GM21423 (cell line): ENCODE results near the gene FNDC11.
"Not testable (repeated sequence)": the region's sequence is repeated elsewhere in the genome, so short reads cannot be mapped to it uniquely, and the experiment has no call there.

ENCODE experiments used
- ATAC-seq: cut with Tn5 transposase; IDR thresholded peaks from one replicate; pipeline ENCODE4 v1.9.1; 2021; ENCODE audit warnings: mild to moderate bottlenecking, moderate library complexity; ENCODE audit not compliant: unreplicated experiment

Gene FNDC11

DNA sequence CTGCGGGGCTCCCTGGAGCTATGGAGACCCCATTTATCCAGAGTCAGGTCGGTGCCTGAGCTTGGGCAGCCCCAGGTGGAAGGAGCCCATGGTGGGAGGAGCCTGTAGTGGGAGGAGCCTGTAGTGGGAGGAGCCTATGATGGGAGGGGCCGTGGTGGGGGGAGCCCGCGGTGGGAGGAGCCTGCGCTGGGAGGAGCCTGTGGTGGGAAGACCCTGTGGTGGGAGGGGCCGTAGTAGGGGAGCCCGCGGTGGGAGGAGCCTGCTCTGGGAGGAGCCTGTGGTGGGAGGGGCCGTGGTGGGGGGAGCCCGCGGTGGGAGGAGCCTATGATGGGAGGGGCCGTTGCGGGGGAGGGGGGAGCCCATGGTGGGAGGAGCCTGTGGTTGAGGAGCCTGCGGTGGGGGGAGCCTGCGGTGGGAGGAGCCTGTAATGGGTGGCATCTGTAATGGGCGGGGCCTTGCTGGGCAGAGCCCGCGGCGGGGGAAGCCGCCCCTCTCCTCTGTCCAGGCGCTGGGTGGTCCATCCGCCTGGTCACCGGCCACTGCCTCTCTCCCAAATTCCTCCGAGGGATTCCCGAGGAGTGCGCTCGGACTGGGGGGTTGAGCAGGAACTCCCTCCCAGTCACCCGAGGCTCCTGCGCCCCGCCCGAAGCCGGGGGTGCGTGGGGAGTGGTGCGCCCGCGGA lies 567 bp upstream of the FNDC11 start:
- ATAC-seq: peak; percentile 32

DNA sequence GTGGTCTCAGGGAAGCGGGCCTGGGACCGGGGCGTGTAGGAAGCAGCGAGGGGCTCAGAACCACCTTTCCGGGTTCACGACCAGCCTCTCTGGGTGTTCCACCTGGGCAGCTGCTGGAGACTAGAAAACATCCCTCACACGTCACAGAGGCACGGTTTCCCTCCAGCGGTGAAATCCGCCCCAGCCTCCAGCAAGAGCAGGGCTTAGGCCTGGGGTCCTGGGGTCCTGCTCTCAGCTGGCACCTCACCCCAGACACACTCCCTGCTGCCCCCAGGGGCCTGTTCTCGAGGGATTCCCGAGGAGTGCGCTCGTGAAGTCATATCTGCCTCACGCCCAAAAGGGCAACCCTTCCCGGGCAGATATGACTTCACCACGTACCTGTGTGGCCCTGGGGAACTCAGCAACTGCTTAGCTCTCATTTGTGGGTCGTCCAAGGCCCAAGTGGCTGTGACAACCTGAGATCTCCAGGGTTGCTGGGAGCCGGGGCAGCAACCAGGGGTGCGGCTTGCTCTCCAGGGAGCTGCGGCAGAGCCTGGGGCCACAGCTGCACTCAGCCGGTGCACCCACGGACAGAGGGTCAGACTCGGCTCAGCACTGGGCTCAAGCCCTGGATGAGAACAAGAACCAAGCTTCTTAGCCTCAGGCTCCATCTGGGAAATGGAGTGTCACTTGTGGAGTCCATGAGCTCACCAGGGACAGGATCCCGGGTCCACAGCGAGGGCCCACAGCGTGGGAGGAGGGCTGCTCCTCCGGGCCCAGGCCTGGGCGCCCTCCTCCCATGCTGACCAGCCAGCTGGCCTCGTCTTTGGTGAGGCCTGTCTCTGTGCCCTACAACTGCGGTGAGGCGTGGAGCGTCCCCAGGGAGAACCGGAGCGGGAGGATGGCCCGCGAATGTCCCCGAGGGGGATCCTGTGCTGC lies 661 bp downstream of the FNDC11 start:
- no peak for ATAC-seq

DNA sequence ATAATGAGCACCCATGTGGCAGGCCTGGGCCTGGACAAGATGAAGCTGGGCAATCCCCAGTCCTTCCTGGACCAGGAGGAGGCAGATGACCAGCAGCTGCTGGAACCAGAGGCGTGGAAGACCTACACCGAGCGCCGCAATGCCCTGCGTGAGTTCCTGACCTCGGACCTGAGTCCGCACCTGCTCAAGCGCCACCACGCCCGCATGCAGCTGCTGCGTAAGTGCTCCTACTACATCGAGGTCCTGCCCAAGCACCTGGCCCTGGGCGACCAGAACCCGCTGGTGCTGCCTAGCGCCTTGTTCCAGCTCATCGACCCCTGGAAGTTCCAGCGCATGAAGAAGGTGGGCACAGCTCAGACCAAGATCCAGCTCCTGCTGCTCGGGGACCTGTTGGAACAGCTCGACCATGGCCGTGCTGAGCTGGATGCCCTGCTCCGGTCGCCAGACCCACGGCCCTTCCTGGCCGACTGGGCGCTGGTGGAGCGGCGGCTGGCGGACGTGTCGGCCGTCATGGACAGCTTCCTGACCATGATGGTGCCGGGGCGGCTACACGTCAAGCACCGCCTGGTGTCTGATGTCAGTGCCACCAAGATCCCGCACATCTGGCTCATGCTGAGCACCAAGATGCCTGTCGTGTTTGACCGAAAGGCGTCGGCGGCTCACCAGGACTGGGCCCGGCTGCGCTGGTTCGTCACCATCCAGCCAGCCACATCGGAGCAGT lies 1.9 kb downstream of the FNDC11 start:
- no peak for ATAC-seq

DNA sequence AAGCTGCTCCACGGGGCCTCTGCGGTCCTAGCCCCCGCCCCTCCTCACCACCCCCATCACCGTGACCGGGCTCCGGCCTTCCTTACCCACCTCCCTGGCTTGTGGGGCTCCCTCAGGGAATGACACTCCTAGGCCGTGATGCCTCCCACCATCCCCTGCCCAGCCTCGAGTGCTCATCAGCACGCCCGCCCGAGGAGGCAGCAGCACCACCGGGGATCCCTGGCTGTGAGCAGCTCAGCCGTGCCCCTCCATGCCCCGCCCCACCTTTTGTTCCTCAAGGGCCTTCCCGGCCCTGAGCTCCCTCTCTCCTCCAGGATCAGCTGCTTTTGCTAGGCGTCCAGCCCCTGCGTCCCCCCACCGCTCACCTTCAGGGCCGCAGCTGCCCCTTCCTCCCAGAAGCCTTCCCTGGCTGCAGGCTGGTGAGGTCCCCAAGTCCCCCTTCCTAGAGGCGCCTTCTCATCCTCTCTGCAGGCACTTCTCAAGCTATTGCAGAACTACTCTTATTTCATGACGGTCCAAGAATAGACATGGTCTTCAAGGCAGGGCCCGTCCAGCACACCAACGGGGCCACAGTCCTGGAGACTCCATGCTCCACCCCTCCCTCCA lies 3.0 kb downstream of the FNDC11 start:
- ATAC-seq: no peak

DNA sequence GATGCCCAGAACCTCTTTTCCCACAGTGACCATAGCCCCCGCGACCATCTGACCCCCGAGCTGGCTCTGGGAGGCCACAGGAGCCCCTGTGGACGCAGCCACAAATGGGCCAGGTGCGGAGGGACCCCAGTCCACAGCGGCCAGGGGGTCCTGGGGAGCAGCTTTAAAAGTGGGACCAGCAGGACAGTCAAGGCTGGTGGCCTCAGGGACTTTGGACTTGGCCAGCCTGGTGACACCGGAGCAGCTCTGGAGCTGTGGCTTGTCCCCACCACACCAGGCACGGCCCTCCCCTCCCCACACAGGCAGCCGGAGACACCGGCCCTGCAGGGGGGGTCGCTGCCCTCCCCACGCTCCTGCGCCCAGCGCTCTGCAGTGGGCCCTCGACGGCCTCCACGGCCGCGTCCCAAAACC lies 3.5 kb downstream of the FNDC11 start:
- no peak for ATAC-seq

DNA sequence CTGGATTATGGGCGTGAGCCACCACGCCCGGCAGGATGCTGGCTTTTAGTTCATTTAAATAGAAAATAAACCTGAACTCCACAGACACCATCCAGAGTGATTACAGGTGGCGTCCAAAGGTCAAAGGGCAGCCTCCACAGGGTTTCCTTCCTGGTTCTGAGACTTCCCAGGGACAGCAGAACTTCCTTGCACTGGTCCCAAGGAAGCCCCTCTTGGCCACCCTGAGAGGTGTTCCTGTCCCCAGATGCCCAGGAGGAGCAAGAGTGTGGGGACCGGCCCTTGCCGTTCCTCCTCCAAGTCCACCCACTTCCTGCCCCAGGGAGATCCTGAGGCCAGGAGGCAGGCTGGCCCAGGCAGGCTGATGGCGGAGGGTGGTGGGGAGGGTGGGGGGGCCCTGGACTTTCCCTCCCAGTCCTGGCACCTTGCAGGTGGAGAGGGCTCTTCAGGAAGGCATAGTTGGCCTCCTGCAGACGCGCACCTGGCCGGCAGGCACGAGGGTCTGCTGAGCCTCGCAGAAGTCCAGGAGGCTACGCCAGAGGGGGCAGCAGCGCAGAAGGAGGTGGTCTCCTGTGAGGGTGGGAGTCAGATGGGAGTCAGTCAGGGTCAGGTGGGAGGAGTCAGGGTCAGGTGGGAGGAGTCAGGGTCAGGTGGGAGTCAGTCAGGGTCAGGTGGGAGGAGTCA lies 5.0 kb downstream of the FNDC11 start:
- no peak for ATAC-seq

DNA sequence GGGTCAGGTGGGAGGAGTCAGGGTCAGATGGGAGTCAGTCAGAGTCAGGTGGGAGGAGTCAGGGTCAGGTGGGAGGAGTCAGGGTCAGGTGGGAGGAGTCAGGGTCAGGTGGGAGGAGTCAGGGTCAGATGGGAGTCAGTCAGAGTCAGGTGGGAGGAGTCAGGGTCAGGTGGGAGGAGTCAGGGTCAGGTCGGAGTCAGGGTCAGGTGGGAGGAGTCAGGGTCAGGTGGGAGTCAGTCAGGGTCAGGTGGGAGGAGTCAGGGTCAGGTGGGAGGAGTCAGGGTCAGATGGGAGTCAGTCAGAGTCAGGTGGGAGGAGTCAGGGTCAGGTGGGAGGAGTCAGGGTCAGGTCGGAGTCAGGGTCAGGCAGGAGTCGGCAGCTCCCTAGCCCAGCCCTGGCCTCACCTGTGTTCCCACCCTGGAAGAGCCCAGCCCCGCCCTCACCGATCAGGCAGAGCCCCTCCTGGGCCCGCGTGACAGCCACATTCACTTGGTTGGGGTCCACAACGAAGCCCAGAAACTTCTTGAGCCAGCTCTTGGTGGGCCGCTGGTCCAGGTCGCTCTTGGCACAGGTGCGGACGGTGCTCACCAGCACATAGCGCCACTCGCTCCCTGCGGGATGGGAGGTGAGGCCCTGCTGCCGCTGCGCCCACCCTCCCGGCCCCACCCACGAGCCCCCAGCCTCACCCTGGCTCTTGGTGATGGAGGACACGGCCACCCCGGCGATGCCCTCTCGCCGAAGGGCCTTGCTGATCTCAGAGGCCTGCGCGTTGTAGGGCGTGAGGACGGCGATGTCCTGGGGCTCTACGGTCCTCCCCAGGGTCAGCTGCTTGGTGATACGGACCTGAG lies 5.8 kb downstream of the FNDC11 start:
- not testable (repeated sequence) for ATAC-seq

DNA sequence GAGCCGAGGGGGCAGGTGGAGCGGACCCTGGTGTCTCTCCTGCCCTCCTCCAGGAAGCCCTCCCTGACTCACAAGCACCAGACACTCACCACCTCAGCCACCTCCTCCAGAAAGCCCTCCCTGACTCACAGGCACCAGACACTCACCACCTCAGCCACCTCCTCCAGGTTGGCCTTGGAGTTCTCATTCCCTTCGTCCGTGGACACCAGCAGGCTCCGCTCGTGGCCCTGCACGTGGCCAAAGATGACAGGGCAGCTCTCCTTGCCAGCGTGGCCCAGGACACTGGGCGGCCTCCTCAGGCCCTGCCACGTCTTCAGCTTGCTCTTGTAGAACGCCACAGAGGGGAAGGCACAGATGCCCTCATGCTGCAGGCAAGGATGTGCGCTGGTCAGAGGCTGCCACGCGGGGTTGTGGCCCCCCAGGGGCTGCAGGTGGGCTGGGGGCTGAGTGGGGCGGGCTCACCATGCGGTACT lies 6.4 kb downstream of the FNDC11 start:
- no peak for ATAC-seq

DNA sequence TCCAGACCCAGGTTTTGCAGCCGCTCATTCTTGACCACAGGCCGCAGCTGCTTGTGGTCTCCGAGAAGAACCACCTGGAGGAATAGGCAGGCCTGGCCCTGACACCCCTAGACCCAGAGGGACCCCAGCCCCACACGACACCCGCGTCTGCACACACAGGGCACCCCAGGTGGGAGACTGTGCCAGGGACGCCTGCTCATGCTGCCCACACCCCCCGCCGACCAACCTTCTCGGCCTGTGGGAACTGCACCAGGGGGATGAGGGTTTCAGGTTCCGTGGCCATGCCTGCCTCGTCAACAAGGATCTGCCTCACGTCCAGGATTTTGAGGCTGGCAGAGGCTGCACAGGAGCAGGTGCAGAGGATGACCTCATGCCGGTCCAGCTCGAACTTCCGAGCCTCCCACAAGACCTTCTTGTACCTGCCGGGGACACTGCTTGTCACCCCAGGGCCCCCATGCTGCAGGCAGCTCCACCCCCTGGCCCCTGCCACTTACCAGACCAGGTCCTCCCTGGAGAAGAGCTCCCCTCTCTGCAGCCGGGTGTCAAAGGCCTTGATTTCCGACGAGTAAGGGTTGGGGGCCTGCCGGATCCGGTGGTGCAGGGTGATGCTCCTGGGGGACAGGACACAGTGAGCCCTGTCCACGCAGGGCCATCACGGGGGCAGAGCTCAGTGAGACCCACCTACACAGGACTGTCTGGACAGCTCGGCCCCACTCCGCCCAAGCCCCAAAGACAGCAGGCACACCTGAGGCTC lies 7.1 kb downstream of the FNDC11 start:
- ATAC-seq: no peak

DNA sequence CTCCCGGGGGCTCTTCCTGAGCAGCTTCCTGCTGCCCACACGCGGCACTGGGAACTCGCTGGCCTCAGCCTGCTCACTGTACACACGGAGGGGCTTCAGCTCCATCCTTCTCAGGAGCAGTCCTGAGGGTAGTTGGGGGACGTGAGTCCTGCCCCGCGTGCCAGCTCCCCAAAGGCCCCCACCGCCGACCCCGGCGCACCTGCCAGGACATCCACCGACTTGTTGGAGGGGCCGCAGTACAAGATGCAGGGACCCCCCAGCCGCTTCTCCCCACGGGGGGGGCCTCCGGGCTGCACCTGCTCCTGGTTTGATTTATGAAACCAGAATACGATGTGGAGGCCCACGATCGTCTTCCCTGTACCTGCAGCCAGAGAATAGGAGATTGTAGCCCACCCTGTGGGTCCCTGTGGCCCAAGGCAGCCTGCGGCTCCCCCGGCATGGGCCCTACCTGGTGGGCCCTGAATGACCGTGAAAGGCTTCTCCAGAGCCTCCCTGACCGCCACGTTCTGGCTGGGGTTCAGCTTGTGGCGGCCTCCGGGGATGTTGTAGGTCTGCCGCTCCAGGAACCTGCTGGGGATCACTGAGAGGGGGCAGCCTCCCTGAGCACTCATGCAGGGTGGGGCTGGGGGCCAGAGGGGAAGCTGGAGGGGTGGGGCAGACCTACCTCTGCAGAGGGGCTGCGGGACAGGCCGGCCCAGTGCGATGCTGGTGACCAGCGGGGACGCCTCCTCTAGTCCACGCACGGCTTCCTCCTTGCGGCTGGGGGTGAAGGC lies 7.9 kb downstream of the FNDC11 start:
- no peak for ATAC-seq

DNA sequence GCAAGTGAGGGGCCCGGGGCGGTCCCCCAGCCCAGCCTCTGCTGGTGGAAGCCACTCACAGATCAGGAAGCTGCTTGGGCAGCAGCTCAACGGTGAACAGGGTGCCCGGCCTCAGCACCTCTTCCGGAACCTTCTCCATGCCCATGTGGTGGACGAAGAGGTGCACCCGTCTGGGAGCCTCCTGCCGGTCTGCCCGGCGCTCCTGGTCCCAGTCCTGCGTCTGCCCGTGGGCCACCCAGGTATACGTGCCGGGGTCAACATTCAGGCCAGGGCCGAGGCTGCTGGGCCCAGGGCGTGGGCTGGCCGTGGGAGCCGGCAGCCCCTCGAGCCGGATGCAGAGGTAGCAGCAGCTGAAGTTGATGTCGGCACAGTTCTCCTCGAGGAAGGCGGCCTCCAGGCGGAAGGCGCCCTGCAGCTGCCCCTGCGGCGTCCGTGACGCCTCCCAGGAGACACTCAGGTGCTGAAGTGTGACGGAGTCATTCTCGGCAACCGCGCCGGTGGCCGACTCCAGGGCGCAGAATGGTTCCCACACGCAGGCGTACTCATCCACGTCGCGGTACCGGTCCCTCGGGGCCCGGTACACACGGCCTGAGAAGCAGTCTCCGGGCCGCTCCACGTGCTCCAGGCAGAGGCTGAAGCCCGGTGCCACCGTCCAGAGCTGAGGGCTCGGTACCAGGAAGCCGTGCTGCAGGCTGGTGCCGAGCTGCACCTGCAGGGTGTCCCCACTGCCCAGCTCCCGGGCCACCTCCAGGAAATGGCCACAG lies 8.7 kb downstream of the FNDC11 start:
- ATAC-seq: no peak

DNA sequence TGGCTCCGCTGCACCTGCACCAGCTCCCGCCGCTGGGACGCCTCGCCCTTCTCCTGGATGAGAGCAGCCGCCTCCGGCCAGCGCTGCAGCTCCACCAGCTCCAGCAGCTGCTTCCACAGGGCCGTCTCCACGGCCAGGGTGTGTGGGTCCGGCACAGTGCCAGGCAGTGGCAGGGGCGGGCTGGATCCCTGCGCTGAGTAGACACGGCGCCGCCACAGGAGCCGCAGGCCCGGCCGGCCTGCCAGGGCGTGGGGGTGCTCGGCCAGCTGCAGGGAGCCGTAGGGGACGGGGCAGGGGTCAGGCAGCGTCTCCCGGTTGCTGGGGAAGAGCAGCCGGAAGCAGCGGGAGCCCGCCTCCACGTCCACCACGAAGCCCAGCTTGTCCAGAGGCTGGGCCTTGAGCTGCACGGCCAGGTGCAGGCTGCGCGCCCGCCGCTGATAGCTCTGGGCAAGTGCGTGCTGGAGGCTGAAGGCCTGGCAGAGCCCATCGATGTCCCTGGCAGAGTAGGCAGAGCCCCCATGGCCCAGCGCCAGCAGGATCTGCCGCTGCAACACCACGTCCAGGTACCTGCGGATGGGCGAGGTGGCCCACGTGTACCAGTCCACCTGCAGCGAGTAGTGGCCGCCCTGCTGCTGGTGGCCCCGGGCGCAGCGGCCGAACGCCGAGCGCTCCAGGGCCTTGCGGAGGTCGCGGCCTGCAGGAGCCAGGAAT lies 9.4 kb downstream of the FNDC11 start:
- no peak for ATAC-seq

DNA sequence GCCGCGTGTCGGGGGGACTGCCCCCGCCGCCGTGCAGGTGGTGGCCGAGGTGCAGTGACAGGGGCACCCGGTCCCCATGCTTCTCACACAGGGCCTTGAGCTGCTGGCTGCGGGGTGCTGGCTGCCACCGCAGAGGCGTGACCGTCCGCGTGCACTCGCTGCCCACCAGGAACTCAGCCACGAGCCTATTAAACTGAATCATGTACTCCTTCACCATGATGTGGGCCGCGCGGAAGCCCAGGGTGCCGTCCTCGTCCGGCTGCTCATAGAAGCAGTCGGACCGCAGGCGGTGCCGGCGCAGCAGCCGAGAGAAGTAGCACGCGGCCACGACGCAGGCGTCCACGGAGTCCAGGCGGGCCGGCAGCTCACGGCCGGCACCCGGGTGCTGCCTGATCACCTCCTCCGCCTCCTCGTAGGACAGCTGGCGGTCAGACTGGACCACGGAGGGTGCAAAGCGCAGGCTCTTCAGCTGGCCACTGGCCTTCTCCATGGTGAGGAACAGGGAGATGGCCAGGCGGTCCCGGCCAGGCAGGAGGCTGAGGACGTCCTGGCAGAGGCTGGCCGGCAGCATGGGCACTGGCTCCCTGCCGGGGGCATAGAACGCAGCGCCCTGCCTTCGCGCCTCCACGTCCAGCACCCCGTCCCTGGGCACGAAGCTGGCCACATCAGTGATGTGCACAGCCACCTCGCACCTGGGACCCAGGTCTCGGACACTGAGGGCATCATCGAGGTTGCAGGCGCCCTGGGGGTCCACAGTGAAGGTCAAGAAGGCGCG lies 10.3 kb downstream of the FNDC11 start:
- no peak for ATAC-seq

DNA sequence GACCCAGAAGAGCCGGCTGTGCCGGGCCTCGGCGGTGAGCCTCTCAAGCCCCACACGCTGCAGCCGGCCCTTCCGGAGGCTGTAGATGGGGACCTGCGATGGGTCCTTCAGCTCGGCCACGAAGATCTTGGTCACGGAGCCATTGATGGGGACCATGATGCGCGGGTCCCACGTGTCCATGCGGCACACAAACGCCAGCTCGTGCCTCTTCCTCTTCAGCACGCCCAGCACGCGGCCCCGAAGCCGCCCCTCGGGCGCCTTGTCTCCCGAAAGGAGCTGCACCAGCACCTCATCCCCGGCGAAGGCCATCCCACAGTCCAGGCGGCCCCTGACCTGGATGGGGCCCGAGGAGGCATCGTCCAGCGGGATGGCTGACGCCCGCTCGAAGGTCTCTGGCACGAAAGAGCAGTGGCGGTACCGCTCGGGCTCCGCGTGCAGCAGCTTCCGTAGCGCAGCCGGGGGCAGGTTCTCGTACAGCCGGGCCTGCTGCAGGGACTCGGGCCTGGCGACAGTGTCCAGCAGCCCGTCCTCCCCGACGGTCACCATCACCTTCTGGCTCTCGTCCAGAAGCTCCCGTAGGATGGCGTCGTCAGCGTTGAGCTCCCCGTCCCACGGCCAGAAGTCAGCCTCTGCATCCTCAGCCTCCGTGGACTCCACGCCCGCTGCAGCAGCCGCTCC lies 11.2 kb downstream of the FNDC11 start:
- ATAC-seq: no peak

DNA sequence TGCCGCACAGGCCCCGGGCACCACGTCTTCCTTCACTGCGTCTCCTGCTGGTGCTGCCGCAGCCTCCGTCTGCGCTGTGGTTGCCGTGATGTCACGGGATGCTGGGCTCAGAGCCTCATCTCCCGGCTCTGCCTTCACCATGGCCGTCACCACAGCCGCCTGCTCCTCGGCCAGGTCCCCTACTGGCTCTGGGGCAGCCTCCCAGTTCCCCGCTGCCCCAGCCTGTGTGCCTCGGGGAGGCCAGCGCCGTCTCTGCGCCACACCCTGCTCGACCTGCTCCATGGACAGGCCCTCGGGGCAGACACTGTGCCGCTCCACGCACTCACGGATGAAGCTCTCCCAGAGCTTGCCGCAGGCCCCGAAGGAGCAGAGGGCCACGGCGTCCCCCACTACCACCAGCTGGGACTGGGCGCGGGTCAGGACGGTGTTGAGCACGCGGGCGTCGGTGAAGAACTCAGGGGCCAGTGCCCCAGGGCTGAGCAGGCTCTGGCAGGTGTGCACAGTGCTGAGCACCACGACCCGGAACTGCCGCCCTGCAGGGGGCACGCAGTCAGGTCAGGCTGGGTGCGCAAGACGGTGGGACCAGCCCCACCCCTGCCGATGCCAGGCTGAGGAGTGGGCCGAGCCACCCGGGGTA lies 11.9 kb downstream of the FNDC11 start:
- no peak for ATAC-seq
